NK-92 (cell line): ENCODE results near the gene KAZN.

Experiments used
- DNase-seq: peaks from one replicate; lab custom pipeline; 2025; ENCODE audit not compliant: unreplicated experiment; lab: John Stamatoyannopoulos, UW

KAZN gene

GRCh38 chr1:14901371-14901954 lies 303.0 kb downstream of the KAZN start:
- no peak for DNase-seq

DNA sequence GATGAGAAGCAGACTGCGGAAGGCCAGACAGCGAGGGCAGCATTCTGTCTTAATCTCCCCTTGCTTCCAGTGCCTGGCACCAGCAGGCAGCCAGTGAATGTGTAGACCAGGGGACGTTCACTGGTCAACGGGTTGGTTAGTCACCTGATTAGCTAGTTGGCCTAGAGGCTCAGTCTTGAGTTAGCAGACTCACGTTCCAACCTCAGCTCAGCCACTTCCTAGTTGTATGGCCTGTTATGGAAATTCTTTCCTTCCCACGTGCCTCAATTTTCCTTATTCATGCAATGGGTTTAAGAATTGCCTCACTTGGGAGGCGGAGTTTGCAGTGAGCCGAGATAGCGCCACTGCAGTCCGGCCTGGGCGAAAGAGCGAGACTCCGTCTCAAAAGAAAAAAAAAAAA lies 305.4 kb downstream of the KAZN start:
- DNase-seq, result no peak

DNA sequence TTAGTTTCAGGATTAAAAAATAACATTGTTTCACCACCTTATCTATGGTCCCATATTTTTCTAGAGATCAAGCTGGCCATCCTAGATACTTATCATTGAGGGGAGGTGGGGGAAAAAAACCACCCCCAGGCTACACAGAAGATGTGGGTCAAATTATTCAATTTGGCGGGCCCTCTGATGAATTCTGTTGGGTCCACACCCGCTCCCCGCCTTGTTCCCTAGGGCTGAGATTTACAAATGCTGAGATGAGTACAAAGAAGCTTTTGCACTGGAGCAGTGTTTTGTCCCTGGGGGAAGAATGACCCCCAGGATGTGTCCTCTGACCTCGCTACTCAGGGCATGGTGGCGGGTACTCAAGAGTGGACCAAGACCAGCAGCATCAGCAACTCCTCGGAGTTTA lies 308.2 kb downstream of the KAZN start:
- no peak for DNase-seq

DNA sequence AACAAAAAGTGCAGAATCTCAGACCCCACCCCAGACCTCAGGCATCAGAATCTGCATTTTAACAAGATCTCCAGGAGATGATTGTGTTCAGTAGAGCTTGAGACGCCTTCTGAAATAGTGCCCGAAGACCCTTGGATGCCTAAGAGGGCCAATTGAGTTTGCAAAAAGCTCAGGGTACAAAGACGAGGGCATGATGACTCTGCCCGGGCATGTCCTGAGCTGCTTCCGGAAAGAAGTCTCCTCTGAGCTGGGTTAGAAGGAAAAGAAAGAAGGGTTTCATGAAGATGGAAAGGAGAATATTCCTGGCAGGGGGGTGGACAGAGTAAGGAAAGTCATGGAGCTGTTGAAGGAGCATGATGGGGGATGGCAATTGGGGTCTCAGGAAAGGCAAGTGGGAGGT lies 308.9 kb downstream of the KAZN start:
- no peak for DNase-seq

GRCh38 chr1:14909273-14909672 lies 310.8 kb downstream of the KAZN start:
- no peak for DNase-seq

- no peak for DNase-seq
Measured at GRCh38 chr1:14909920-14910460, 311.5 kb downstream of the KAZN start.

GRCh38 chr1:14910984-14911721 lies 312.7 kb downstream of the KAZN start:
- no peak for DNase-seq

- no peak for DNase-seq
Measured at GRCh38 chr1:14912839-14913481, 314.5 kb downstream of the KAZN start.

DNA sequence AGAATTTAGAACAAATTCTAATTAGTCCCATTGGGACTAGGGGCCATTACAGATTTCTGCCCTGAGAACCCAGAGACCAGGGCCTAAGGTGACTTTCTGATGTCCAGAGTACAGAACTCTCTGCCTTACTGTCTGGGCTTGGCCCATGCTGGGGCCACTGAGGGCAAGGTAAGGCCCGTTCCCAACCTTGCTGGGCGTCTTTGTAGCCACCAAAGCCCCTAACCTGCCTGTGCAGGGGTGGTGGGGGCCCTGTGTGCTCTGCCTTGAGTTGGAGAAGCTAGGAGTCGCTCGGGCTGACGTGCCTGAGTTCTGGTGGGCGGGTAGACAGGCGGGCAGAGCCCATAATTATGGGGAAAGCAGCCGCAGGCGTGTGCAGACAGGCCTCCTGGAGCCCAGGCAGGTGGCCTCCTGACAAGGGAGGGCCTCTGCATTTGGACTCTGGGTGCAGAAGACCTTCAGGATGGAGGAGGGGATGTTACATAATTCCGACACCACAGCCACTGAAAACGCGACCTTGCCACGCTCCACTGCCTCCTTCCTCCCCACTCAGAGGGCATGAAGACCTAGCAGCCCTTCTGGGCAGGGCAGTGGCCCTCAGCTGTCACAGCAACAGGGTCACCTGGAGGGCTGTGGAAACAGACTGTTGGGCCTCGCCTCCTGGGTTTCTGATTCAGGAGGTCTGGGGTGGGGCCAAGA lies 315.1 kb downstream of the KAZN start:
- DNase-seq, result no peak

- DNase-seq, result no peak
Measured at GRCh38 chr1:14914351-14914988, 316.0 kb downstream of the KAZN start.

GRCh38 chr1:14915356-14916054 lies 317.0 kb downstream of the KAZN start:
- no peak for DNase-seq

DNA sequence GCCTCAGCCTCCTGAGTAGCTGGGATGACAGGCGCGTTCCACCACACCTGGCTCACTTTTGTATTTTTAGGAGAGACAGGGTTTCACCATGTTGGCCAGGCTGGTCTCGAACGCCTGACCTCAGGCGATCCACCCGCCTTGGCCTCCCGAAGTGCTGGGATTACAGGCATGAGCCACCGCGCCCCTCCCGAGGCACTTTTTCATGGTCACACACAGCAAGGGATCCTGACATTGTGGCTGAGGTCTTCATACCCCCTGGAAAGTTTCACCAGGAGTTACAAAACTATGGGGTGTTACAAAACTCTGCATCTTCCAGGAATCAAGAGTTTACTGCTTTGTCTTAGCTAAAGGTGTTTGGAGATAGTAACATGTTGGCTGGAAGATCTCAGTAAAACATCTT lies 320.8 kb downstream of the KAZN start:
- no peak for DNase-seq

DNA sequence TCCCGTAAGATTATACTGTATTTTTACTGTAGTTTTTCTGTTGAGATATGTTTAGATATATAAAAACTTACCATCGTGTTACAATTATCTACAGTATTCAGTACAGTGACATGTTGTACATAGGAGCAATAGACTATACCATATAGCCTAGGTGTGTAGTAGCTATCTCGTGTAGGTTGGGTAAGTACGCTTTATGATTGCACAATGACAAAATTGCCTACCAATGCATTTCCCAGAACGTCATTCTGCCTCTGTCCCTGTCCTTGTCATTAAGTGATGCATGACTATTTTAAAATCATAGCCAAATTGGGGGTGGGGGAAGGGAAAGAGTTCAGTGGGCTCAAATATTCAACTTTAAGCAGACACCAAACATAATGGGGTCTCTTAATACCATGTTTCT lies 321.3 kb downstream of the KAZN start:
- no peak for DNase-seq

- no peak for DNase-seq
Measured at GRCh38 chr1:14921057-14921456, 322.6 kb downstream of the KAZN start.

DNA sequence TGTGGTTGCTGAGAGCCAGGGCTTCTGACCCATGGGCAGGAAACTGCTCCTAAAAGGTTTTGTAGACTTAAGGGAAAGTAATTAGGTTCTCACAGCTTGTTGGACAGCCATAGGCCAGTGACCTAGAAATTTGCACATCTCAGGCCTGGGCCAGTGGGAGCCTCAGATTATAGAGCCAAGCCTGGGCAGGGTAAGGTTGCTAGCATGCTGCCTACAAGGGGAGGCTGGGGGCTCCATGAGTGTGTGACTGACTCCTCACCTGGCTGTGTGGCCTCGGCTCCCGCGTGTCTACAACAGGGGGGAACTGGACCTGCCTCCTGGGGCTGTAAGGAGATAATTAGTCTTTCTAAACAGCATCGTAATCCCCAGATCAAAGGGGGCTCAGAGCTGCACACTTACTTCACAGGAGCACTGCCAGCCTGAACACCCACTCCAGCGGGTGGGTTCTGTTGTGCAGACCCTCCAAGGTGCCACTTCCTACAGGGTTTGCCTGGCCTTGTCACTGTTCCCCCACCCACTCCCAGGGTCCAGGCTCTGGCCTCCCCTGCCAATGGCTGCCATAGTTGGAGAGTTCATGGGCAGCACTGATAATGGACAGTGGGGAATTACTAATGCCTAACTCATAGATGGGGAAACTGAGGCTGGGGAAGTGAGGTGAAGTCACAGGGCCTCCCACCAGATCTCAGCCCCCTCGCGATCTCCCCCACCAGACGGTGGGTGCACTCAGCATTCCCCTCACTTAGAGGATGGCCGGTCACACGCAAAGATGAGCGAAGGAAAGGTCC lies 324.6 kb downstream of the KAZN start:
- DNase-seq, result no peak

DNA sequence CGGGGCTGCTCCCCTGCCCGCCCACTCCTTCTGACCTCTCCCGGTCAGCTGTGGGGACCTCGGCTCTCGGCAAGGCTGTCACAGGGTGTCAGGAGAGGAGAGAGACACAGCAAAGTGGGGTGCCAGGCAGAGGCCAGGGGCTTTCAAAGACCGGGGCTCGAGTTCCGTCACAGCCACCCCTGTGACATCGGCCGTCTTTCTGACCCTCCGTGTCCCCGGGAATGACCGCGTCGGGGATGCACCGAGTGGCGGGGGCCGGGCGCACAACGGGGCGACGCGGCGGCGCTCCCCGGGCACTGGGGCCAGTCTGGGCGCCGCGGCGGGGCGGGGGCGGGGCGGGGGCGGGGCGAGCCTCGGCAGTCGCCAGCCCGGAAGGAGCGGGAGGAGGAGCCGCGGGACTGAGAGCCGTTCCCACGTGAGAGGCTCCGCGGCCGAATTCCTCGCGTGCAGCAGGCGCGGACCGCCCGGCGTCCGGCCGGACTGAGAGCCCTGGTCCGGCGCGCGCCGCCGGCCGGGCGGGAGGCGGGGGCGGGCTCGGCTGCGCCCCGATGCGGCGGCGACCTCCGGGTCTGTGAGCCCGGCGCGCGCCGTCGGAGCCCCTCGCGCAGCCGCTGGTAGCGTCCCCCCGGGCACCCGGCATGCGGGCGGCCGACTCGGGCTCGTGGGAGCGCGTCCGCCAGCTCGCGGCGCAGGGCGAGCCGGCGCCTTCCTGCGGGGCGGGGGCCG lies 325.4 kb downstream of the KAZN start:
- DNase-seq, result no peak

- no peak for DNase-seq
Measured at GRCh38 chr1:14924455-14925331, 326.2 kb downstream of the KAZN start.
